K562 (cell line): ENCODE measurements around the gene MPC1. TPM values are rescaled to one million over a fixed set of nuclear protein-coding genes. Genes with fewer than 3 reads are reported as not detected.

ENCODE experiments used
- ATAC-seq: fragments of 200-7000 bp; cut with Tn5 transposase; 3 replicates; pipeline ENCODE4 v1.9.1; 2020; ENCODE audit warnings: moderate library complexity
- Bru-seq: library from RNA; stranded (reverse); fragments of 400-500 nt; gene quantifications from one replicate; lab custom pipeline; 2021; lab: Mats Ljungman, UMichigan
- BruChase-seq, 2 experiments: library from RNA; stranded (reverse); fragments of 400-500 nt; gene quantifications; one replicate each; lab custom pipeline; 2021; lab: Mats Ljungman, UMichigan
- BruUV-seq: library from RNA; stranded (reverse); fragments of 400-500 nt; replicated peaks from 2 replicates; lab custom pipeline; 2021; lab: Mats Ljungman, UMichigan
- CTCF ChIA-PET: fragments of 300-600 bp; formaldehyde crosslinking; extraction: SDS; loops from one replicate; lab custom pipeline; 2021; ENCODE audit warnings: low intra/inter-chr PET ratio; lab: Yijun Ruan, JAX
- POLR2A ChIA-PET: fragments of 300-600, 350-650 bp; sonication (Branson Sonifier 250); formaldehyde crosslinking; extraction: SDS; loops from one replicate; lab custom pipeline; 2021; ENCODE audit warnings: antibody characterized with exemption, inconsistent platforms; lab: Yijun Ruan, JAX
- DNase-seq, 4 experiments: peaks; one replicate each; pipeline versions ENCODE4 v3.0.0 to v3.0.0-alpha.2; 2011 to 2018; ENCODE audit warnings: low spot score in 3 of 4, mixed read lengths in 3 of 4; ENCODE audit errors: extremely low read depth in 1 of 4
- FAIRE-seq: peaks from 2 replicates; lab custom pipeline; 2011; peaks lifted over from hg19 to GRCh38; lab: Jason Lieb, UNC
- H2AFZ ChIP-seq: 2 replicates; pipeline ENCODE4 v1.6.0; 2011; ENCODE audit warnings: low read depth, low read length, control low read depth, inconsistent platforms
- H3K27ac ChIP-seq: fragments of 200-600 bp; 3 replicates; pipeline ENCODE4 v1.8.0; 2011; ENCODE audit warnings: low read depth, mild to moderate bottlenecking, control low read depth, inconsistent platforms, low read length, moderate library complexity, mixed read lengths; ENCODE audit errors: extremely low read depth
- H3K27me3 ChIP-seq, 2 experiments: fragments of 300-600 bp in 1 of 2; 2 replicates in 1 of 2; 3 replicates in 1 of 2; pipeline versions ENCODE4 v1.6.0 to v1.8.0; 2011; ENCODE audit warnings: inconsistent platforms in 2 of 2, low read length in 2 of 2, mild to moderate bottlenecking in 1 of 2, mixed read lengths in 1 of 2, moderate library complexity in 1 of 2; ENCODE audit not compliant: control insufficient read depth in 2 of 2, insufficient read depth in 2 of 2
- H3K36me3 ChIP-seq: fragments of 300-600 bp; 3 replicates; pipeline ENCODE4 v1.8.0; 2011; ENCODE audit warnings: mild to moderate bottlenecking, low read length, inconsistent platforms; ENCODE audit not compliant: control insufficient read depth, insufficient read depth
- H3K4me1 ChIP-seq, 2 experiments: fragments of 200-600 bp in 1 of 2; replicated peaks in 1 of 2; 2 replicates in 1 of 2; 3 replicates in 1 of 2; pipeline versions ENCODE4 v1.5.1 to v1.8.0; 2011; ENCODE audit warnings: inconsistent platforms in 2 of 2, low read length in 2 of 2, mild to moderate bottlenecking in 1 of 2, mixed read lengths in 1 of 2, moderate library complexity in 1 of 2; ENCODE audit not compliant: control insufficient read depth in 2 of 2, insufficient read depth in 2 of 2
- H3K4me2 ChIP-seq: 2 replicates; pipeline ENCODE4 v1.6.1; 2011; ENCODE audit warnings: low read length, control low read depth, inconsistent platforms, mixed read lengths; ENCODE audit not compliant: insufficient read depth
- H3K4me3 ChIP-seq: fragments of 200-600 bp; sonication (generic), shearing (Covaris generic); 2 replicates; pipeline ENCODE4 v1.5.1; 2016; ENCODE audit warnings: control low read depth, inconsistent platforms
- H3K79me2 ChIP-seq: fragments of 200-600 bp; 3 replicates; pipeline ENCODE4 v1.8.0; 2011; ENCODE audit warnings: low read length, inconsistent platforms; ENCODE audit not compliant: control insufficient read depth, insufficient read depth
- H3K9ac ChIP-seq, 2 experiments: 2 replicates each; pipeline versions ENCODE4 v1.6.0 to v1.6.1; 2011; ENCODE audit warnings: low read depth in 2 of 2, low read length in 2 of 2, control low read depth in 1 of 2, inconsistent platforms in 1 of 2, mild to moderate bottlenecking in 1 of 2, mixed read lengths in 1 of 2; ENCODE audit not compliant: insufficient read depth in 1 of 2
- H3K9me1 ChIP-seq: one replicate; pipeline ENCODE4 v1.6.0; 2011; ENCODE audit warnings: inconsistent platforms, mild to moderate bottlenecking, low read length, moderate library complexity; ENCODE audit not compliant: control insufficient read depth, insufficient read depth
- H3K9me3 ChIP-seq: replicated peaks from 2 replicates; pipeline ENCODE4 v1.5.1; 2011; ENCODE audit warnings: low read depth, low read length, inconsistent platforms; ENCODE audit not compliant: control insufficient read depth, insufficient read depth
- H4K20me1 ChIP-seq: replicated peaks from 2 replicates; pipeline ENCODE4 v1.6.1; 2011; ENCODE audit warnings: low read length, inconsistent platforms, mixed read lengths; ENCODE audit not compliant: control insufficient read depth, insufficient read depth
- ELF2 ChIP-seq: fragments of 250-450 bp; sonication (Bioruptor Pico); IDR thresholded peaks from 2 replicates; pipeline ENCODE4 v1.5.0; 2021; ENCODE audit warnings: mild to moderate bottlenecking
- MCM5 ChIP-seq: fragments of 450-650 bp; IDR thresholded peaks from 2 replicates; pipeline ENCODE4 v1.6.1; 2016; ENCODE audit warnings: low read depth
- MXI1 ChIP-seq: IDR thresholded peaks from 2 replicates; pipeline ENCODE4 v1.6.1; 2011; ENCODE audit warnings: low read depth, mild to moderate bottlenecking, improper control_type of control experiment, low read length
- NR3C1 ChIP-seq: sonication (generic); formaldehyde crosslinking; IDR thresholded peaks from 2 replicates; pipeline ENCODE4 v1.8.1; 2022; ENCODE audit warnings: missing genetic modification reagents
- RBBP5 ChIP-seq: fragments of 200-600 bp; sonication (generic); IDR thresholded peaks from 2 replicates; pipeline ENCODE4 v1.6.1; 2012; ENCODE audit warnings: borderline replicate concordance, mild to moderate bottlenecking, low read length, control low read depth, inconsistent platforms; ENCODE audit not compliant: insufficient read depth, poor library complexity, severe bottlenecking
- SUPT5H ChIP-seq: fragments of 450-650 bp; IDR thresholded peaks from 2 replicates; pipeline ENCODE4 v1.6.1; 2016
- TARDBP ChIP-seq: fragments of 450-650 bp; IDR thresholded peaks from 2 replicates; pipeline ENCODE4 v1.6.1; 2016
- U2AF1 ChIP-seq: fragments of 200-400 bp; formaldehyde crosslinking; optimal IDR thresholded peaks from 2 replicates; pipeline ENCODE3; 2017; ENCODE audit warnings: mild to moderate bottlenecking, low read depth, low read length, moderate library complexity
- whole genome bisulfite sequencing: fragments of 100-300 bp; shearing (Covaris generic); methylation state at CpG from one replicate; pipeline ENCODE4 v1.1.6; 2016; ENCODE audit warnings: low coverage, mixed read lengths; ENCODE audit not compliant: insufficient coverage; ENCODE audit errors: missing lambda C conversion rate; 5-methylcytosine and 5-hydroxymethylcytosine counted together
- in situ Hi-C: fragments of 300-500 bp; cut with MboI; formaldehyde crosslinking; loops from 4 replicates; pipeline ENCODE4 v1.15.0; 2018; ENCODE audit warnings: inconsistent platforms, mixed read lengths
- intact Hi-C: fragments of 100-400 bp; cut with micrococcal nuclease; formaldehyde crosslinking; loops from 2 replicates; pipeline ENCODE4 v1.14.2; 2022
- long read RNA-seq, 3 experiments: library from polyadenylated mRNA in 2 of 3; library from RNA in 1 of 3; unstranded in 2 of 3; stranded (forward) in 1 of 3; transcript quantifications; one replicate each; pipeline ENCODE4 v2.0.0, GENCODE V29; 2019 to 2022
- polyA minus RNA-seq, 3 experiments: library from RNA; depleted of rRNA, polyadenylated mRNA; stranded (reverse); fragments of >200 nt; gene quantifications; 2 replicates each; pipeline ENCODE4 v1.2.3, GENCODE V29; 2011
- polyA plus RNA-seq, 8 experiments: library from polyadenylated mRNA; depleted of rRNA in 4 of 8; stranded (reverse) in 5 of 8; unstranded in 3 of 8; fragments of >200 nt; fragmentation: Nextera tagmentation in 2 of 8; fragmentation: Illumina TruSeq in 1 of 8; extraction: Ambion mirVana in 2 of 8; extraction: Trizol in 1 of 8; gene quantifications; 2 replicates each; pipeline versions ENCODE4 v1.2.1 to v1.2.3, GENCODE V29; 2011 to 2014; ENCODE audit warnings: inconsistent platforms in 1 of 8, missing spikeins in 1 of 8
- total RNA-seq, 7 experiments: library from RNA; depleted of rRNA in 6 of 7; stranded (reverse); fragments of >200 nt in 6 of 7; fragmentation: Illumina TruSeq in 2 of 7; extraction: Trizol in 2 of 7; gene quantifications; 2 replicates each; pipeline versions ENCODE4 v1.2.1 to v1.2.3, GENCODE V29; 2011 to 2021; ENCODE audit warnings: low replicate concordance in 1 of 7
- TF ChIP-seq, protein P1 (sequence below): sonication (generic); formaldehyde crosslinking; IDR thresholded peaks from 2 replicates; pipeline ENCODE4 v1.8.0; 2022; ENCODE audit warnings: missing genetic modification reagents, mild to moderate bottlenecking, borderline replicate concordance
- TF ChIP-seq, protein P2 (sequence below): fragments of 450-650 bp; IDR thresholded peaks from 2 replicates; pipeline ENCODE4 v1.7.1; 2018; ENCODE audit warnings: mild to moderate bottlenecking, low read depth; ENCODE audit not compliant: partially characterized antibody
- TF ChIP-seq, protein P3 (sequence below): fragments of 250-450 bp; sonication (Bioruptor Pico); IDR thresholded peaks from 2 replicates; pipeline ENCODE4 v1.9.0; 2021; ENCODE audit warnings: mild to moderate bottlenecking

Gene MPC1
- 21.5 and 61.7 TPM in 2 replicates for total RNA-seq (2011; cell fraction: chromatin; rRNA removed; ENCODE audit: low replicate concordance)
- total RNA-seq (2011; cell fraction: nucleolus; rRNA removed): 19.8 and 26.6 TPM in 2 replicates
- 29.1 and 45.8 TPM in 2 replicates for total RNA-seq (2011; cell fraction: nucleoplasm; rRNA removed)
- total RNA-seq (2014; rRNA removed) (78.6 and 97.7 TPM in 2 replicates), total RNA-seq (2014; rRNA removed; fragmentation: Illumina TruSeq; extraction: Trizol) (132 and 145 TPM in 2 replicates), total RNA-seq (2015; rRNA removed; fragmentation: Illumina TruSeq; extraction: Trizol) (141 and 149 TPM in 2 replicates), total RNA-seq (2021) (103 and 110 TPM in 2 replicates), polyA plus RNA-seq (2011; rRNA removed) (115 and 138 TPM in 2 replicates), polyA plus RNA-seq (2014; fragmentation: Illumina TruSeq; extraction: Trizol) (148 and 185 TPM in 2 replicates), polyA plus RNA-seq (2014; fragmentation: Nextera tagmentation; extraction: Ambion mirVana) (100 to 1,000 TPM; 138 to 144 TPM), polyA plus RNA-seq (2014; rRNA removed) (113 and 114 TPM in 2 replicates), polyA minus RNA-seq (2011; rRNA and poly(A)+ RNA removed) (54.6 and 59.0 TPM in 2 replicates), Bru-seq, nascent RNA (percentile 92 among the genes with signal in this experiment), BruChase-seq, experiment 1, labeled RNA remaining after a 2-hour chase (percentile 95 among the genes with signal in this experiment), BruChase-seq, experiment 2, labeled RNA remaining after a 6-hour chase (percentile 97 among the genes with signal in this experiment)
- 100 and 103 TPM in 2 replicates for polyA plus RNA-seq (2011; cell fraction: cytosol; rRNA removed)
- polyA plus RNA-seq (2011; cell fraction: nucleus; rRNA removed): 48.3 and 68.3 TPM in 2 replicates
- 93.8 and 104 TPM in 2 replicates for polyA plus RNA-seq (2012)
- 18.7 and 38.7 TPM in 2 replicates for polyA minus RNA-seq (2011; cell fraction: cytosol; rRNA and poly(A)+ RNA removed)
- 5.8 and 14.9 TPM in 2 replicates for polyA minus RNA-seq (2011; cell fraction: nucleus; rRNA and poly(A)+ RNA removed)
- long read RNA-seq, experiment 1, transcript MPC1-201 (4 exons, 976 nt): major isoform, 259 of 300 reads
- long read RNA-seq, experiment 1, partial matches to known transcripts: 11 of 300 reads
- long read RNA-seq, experiment 1, other reads (novel, unspliced or antisense): 27 of 300 reads
- long read RNA-seq, experiment 2, partial matches to known transcripts: 0 of 83 reads
- long read RNA-seq, experiment 2, other reads (novel, unspliced or antisense): 83 of 83 reads
- long read RNA-seq, experiment 3, transcript MPC1-201 (4 exons, 976 nt): major isoform, 138 of 154 reads
- long read RNA-seq, experiment 3, partial matches to known transcripts: 3 of 154 reads
- long read RNA-seq, experiment 3, other reads (novel, unspliced or antisense): 12 of 154 reads

DNA sequence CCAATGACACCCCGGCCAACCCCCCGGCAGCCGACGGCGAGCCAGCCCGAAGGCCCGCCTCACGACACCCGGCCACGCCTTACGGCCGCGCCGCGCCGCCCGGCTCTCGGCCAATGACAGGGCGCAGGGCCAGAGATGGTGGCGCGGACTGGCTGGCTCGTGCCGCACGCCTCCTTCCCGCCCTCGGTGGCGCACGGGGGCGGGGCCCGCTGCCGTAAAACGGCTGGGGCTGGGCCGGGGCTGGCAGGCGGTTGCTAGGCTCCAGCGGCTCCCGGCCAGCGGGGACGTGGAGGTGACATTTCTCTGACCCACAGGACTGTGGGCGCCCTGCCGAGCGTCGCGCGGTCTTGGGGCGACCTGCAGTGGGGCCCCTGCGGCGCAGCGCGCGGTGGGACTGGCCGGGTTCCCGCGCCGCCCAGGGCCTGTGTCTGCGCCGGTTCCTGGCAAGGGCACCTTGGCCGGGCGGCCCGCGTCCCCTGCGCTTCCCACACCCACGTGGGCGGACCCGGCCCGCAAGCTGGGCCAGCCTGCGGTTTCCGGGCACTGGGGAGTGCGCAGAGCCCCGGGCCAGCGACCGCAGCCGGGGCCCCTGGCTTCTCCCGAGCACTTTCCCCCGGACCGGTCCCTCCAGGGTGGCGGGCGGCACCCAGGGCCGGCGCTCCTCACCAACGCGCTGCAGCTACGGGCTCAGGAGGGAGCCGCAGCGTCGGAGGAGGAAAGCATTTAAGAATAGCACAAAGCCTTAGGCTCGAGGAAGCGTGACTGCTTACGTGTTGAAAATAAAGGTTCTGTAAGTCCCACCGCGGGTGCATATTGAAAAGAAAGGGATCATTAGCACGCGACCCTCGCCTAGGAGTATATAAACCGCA, at the start of gene MPC1:
Gene MPC1 (minus strand): TSS at position 8 of the 869 bp plus-strand sequence. CDS start 64 bp downstream, outside the sequence.
- H3K4me1 ChIP-seq: peaks cover 3 to 20% of the 10 kb centered on the region in 2 experiments; a peak in 1 of 5 replicates
- H3K9ac ChIP-seq: peak within 1 kb of the TSS; percentile 77 to 97
- H3K9me1 ChIP-seq: no peaks in the 10 kb centered on the region
- intact Hi-C loops: loop anchor here (2.0 to 5.0 kb wide), 3 partner anchors 40 to 106 kb away; partner anchors contain the start of gene SFT2D1
- peak within 1 kb of the TSS; percentile 96 for H3K4me3 ChIP-seq
- ChIA-PET POLR2A (interaction anchor here (0.8 to 1.0 kb wide), 4 partner anchors 11 to 101 kb away, joined by 3 to 6 read pairs (median 4); no protein-coding TSS in a partner anchor), CTCF (interaction anchor here (0.8 to 0.9 kb wide), 3 partner anchors 18 to 107 kb away, joined by 3 to 4 read pairs (median 4); no protein-coding TSS in a partner anchor)
- peaks cover 50% of the 10 kb centered on the region for H3K79me2 ChIP-seq
- H3K36me3 ChIP-seq: no peaks in the 10 kb centered on the region; the same call in 2 of the 3 replicates
- FAIRE-seq (peak; percentile 87), ATAC-seq (peak; percentile 95), DNase-seq (peak; percentile 97 to 98 (median 98))
- H3K4me2 ChIP-seq: peak within 1 kb of the TSS; percentile 93
- H2AFZ ChIP-seq: peak within 1 kb of the TSS; percentile 81
- H4K20me1 ChIP-seq: no peaks in the 10 kb centered on the region
- no peaks in the 10 kb centered on the region for H3K9me3 ChIP-seq
- in situ Hi-C loops: no loop called here
- under 1% methylated on average over 72 of the region's 94 CpGs for WGBS
- BruUV-seq: TSS peak; percentile 79
- peak within 1 kb of the TSS; percentile 76 for H3K27ac ChIP-seq
- H3K27me3 ChIP-seq: no peaks in the 10 kb centered on the region; a peak in 2 of 5 replicates
- TF ChIP-seq, protein P1, sequence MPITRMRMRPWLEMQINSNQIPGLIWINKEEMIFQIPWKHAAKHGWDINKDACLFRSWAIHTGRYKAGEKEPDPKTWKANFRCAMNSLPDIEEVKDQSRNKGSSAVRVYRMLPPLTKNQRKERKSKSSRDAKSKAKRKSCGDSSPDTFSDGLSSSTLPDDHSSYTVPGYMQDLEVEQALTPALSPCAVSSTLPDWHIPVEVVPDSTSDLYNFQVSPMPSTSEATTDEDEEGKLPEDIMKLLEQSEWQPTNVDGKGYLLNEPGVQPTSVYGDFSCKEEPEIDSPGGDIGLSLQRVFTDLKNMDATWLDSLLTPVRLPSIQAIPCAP (CRISPR knock-in tag): no peak
- TF ChIP-seq NR3C1 (CRISPR knock-in tag): no peak; the same call in 1 of the 2 replicates
- TF ChIP-seq SUPT5H: peak; percentile 75; the same call in 1 of the 2 replicates
- no peak for TF ChIP-seq MCM5
- TF ChIP-seq MXI1: peak; percentile 70
- peak; percentile 75 for TF ChIP-seq RBBP5
- 0 out of 2 replicates have a peak, but pooled peaks have one; percentile 51 for TF ChIP-seq ELF2 (CRISPR knock-in tag)
- TF ChIP-seq TARDBP: peak; percentile 82
- TF ChIP-seq, protein P2, sequence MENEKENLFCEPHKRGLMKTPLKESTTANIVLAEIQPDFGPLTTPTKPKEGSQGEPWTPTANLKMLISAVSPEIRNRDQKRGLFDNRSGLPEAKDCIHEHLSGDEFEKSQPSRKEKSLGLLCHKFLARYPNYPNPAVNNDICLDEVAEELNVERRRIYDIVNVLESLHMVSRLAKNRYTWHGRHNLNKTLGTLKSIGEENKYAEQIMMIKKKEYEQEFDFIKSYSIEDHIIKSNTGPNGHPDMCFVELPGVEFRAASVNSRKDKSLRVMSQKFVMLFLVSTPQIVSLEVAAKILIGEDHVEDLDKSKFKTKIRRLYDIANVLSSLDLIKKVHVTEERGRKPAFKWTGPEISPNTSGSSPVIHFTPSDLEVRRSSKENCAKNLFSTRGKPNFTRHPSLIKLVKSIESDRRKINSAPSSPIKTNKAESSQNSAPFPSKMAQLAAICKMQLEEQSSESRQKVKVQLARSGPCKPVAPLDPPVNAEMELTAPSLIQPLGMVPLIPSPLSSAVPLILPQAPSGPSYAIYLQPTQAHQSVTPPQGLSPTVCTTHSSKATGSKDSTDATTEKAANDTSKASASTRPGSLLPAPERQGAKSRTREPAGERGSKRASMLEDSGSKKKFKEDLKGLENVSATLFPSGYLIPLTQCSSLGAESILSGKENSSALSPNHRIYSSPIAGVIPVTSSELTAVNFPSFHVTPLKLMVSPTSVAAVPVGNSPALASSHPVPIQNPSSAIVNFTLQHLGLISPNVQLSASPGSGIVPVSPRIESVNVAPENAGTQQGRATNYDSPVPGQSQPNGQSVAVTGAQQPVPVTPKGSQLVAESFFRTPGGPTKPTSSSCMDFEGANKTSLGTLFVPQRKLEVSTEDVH: no peak
- TF ChIP-seq, protein P3, sequence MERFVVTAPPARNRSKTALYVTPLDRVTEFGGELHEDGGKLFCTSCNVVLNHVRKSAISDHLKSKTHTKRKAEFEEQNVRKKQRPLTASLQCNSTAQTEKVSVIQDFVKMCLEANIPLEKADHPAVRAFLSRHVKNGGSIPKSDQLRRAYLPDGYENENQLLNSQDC: no peak
- TF ChIP-seq U2AF1: peak; percentile 66
